GM12874 (cell line): ENCODE data around the gene MYH15.

ENCODE experiments used
- TF ChIP-seq, protein P1 (sequence below): IDR thresholded peaks from 2 replicates; pipeline ENCODE4 v1.5.1; 2011; ENCODE audit warnings: low read depth, mild to moderate bottlenecking, control low read depth, low read length, moderate library complexity; ENCODE audit not compliant: insufficient read depth

MYH15 gene

GRCh38 chr3:108441518-108441917 is 68.9 kb downstream of the MYH15 start:
- TF ChIP-seq, protein P1, sequence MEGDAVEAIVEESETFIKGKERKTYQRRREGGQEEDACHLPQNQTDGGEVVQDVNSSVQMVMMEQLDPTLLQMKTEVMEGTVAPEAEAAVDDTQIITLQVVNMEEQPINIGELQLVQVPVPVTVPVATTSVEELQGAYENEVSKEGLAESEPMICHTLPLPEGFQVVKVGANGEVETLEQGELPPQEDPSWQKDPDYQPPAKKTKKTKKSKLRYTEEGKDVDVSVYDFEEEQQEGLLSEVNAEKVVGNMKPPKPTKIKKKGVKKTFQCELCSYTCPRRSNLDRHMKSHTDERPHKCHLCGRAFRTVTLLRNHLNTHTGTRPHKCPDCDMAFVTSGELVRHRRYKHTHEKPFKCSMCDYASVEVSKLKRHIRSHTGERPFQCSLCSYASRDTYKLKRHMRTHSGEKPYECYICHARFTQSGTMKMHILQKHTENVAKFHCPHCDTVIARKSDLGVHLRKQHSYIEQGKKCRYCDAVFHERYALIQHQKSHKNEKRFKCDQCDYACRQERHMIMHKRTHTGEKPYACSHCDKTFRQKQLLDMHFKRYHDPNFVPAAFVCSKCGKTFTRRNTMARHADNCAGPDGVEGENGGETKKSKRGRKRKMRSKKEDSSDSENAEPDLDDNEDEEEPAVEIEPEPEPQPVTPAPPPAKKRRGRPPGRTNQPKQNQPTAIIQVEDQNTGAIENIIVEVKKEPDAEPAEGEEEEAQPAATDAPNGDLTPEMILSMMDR, result no peak

DNA sequence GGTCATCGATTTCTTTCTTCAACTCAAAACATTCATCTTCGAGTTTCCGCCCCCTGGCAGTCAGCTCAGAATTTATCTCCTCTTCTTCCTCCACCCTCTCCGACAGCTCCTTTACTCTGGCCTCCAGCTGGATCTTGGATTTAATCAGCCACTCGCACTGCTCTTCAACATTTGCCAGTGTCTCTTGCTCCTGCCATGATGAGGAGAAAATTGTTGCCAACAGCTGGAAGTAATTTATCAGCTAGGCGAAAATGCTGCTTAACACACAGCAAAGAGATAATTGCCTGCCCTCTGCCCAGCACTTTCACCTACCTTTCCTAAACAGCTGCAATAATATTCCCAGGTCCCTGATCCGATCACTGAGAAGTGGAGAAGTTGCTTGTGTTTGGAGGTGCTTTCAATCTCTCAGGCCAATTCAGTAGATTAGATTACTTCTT is 69.3 kb downstream of the MYH15 start:
- TF ChIP-seq, protein P1, result no peak

DNA sequence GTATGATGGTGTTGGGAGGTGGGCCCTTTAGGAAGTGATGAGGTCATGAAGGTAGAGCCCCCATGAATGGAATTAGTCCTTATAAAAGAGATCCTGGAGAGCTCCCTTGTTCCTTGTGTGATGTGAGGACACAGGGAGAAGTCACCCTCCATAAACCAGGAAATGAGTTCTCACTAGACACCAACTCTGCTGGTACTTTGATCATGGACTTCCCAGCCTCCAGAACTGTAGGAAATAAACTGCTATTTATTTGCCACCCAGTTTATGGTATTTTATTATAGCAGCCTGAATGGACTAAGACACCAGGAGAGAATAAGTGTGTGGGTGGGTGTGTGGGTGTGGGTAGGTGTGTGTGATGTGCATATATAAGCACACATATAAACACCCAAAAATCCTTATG is 71.9 kb downstream of the MYH15 start:
- TF ChIP-seq, protein P1, result no peak

- TF ChIP-seq, protein P1, result no peak
Observed at GRCh38 chr3:108437439-108437838, 73.0 kb downstream of the MYH15 start.

GRCh38 chr3:108433928-108434327 is 76.5 kb downstream of the MYH15 start:
- TF ChIP-seq, protein P1, result no peak

- TF ChIP-seq, protein P1, result no peak
Observed at GRCh38 chr3:108432431-108432830, 78.0 kb downstream of the MYH15 start.

- TF ChIP-seq, protein P1, result no peak
Observed at GRCh38 chr3:108430540-108430939, 79.9 kb downstream of the MYH15 start.

DNA sequence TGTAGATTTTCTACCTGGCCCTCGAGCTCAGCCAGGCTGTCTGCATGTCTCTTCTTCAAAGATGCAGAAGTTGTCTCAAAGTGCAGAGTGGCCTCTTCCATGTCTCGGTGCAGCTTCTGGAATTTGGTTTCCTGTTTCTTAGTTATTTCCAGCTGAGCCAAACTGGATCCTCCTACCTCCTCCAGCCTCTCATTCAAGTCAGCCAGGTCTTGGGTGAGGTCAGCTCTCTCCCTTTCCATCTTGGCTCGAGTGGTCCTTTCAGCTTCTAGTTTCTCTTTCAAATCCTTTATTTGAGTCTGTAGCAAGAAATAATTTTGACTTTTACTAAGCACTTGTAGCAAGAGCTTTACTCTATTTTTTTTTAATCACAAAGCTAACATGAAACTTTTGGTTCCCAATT is 81.8 kb downstream of the MYH15 start:
- TF ChIP-seq, protein P1, result no peak
